GM18502 (cell line): Measurements from ENCODE around the gene WFDC1.

Experiments used
- ATAC-seq: cut with Tn5 transposase; IDR thresholded peaks from one replicate; pipeline ENCODE4 v1.9.1; 2021; ENCODE audit warnings: mild to moderate bottlenecking; ENCODE audit not compliant: unreplicated experiment, poor library complexity

WFDC1 gene, protein sequence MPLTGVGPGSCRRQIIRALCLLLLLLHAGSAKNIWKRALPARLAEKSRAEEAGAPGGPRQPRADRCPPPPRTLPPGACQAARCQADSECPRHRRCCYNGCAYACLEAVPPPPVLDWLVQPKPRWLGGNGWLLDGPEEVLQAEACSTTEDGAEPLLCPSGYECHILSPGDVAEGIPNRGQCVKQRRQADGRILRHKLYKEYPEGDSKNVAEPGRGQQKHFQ

GRCh38 chr16:84294531-84295142 lies at the start of gene WFDC1:
Gene WFDC1, plus strand, starts transcription at chr16:84294878. Its CDS starts 94 bp downstream, at chr16:84294972.
- ATAC-seq = no peak

- ATAC-seq = no peak
Observed at GRCh38 chr16:84245956-84246678, 48.6 kb upstream of the WFDC1 start.

- no peak for ATAC-seq
Observed at GRCh38 chr16:84246679-84247077, 48.0 kb upstream of the WFDC1 start.

DNA sequence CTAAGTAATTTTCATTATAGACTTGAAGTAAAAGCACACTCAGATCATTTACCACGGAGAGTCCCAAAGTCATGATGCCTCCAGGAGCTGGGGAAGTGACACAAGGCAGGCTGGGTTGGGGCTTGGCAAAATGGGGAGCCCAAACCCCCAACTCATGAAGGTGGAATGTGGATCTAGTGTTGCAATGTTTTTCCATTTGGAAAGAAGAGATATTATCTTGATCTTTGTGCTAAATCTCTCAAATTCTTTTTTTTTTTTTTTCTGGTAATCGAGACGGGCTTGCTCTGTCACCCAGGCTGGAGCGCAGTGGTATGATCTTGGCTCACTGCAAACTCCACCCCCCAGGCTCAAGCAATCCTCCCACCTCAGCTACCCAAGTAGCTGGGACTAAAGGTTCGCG lies 47.3 kb upstream of the WFDC1 start:
- no peak for ATAC-seq

- ATAC-seq = no peak
Observed at GRCh38 chr16:84247844-84248243, 46.8 kb upstream of the WFDC1 start.

DNA sequence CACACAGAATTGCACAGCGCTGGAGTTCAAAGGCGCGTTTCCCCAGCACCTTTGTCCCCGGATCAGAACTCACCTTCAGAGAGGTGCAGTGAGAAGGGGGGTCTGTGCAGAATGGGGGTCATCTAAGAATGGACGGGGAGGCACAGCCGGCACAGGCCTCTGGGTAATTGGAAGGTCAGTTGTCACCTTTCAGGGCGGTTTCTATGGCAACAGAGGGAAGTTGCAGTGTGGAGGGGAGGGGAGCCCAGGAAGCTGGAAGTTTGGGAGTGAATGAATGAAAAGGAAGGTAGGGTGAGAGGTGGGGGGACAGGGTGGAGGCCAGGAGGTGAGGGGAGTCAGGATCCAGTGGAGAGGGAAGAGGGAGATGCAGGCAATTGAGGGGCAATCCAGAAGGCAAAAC lies 42.5 kb upstream of the WFDC1 start:
- ATAC-seq = no peak

DNA sequence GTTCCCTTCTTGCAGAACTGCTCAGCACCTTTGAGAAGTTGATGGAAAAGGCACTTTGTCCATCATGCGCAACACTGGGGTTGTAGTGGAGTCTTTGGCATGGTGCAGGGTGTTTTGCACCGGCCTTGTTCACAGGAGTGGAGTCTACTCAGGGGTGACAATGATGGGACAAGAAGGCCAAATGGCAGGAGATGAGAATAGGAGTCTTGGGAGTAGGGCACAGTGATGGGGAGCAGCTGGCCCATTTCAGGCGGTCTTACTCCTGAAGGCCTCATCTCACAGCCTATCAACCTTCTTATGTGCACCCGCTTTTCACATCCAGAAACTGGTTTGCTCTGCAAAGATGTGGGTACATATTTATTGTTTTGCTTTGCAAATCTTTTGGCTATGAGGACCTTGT lies 41.5 kb upstream of the WFDC1 start:
- no peak for ATAC-seq

DNA sequence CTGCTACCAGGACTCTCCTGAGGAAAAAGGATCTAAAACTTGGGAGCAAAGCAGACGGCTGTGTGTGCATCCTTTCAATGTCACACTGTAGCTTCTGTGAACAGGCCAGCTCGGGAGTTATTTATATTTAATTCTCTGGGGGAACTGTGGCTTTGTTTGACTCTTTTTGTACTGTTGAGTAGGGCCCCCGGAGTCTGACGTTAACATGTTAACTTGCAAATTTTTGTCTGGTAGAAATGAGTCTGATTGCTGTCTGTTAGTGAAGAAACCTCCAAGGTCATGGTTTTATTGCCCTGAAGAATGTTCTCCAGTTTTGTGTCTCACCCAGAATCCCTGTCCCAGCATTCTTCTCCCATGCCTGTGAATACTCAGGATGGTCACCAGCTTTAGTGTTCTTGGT lies 40.6 kb upstream of the WFDC1 start:
- ATAC-seq = no peak

DNA sequence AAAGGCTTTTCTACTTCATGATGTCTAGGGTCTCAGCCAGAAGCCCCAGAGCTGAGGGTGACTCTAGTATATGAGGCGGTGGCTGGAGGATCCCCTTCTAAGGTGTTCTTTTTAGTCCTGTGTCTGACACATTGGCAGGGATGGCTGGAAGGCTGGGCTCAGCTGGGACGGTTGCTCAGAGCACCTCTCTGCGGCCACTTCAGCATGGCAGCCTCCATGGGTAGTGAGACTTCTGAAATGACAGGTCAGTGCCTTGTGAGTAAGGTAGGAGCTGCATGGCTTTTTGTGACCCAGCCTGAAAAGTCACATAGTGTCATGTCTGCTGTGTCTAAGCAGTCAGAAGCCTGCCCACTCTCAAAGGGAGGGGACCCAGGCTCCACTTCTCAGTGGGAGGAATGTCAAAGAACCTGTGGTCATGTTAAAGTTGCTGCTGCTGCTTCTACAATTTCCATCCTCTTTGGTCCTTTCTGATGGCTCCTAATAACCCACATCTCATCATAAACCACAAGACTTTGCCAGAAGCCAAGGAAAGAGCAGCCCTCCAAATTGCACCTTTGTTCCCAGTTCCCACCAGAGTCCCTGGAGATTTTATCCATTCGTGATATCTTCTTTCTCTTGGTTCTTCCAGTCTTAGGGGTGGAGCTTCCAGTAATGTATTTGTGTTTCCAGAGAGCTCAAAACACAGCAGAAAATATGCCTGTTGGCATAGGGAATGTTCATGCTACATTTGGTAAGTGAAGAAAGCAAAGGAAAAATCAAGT lies 39.4 kb upstream of the WFDC1 start:
- ATAC-seq = no peak

DNA sequence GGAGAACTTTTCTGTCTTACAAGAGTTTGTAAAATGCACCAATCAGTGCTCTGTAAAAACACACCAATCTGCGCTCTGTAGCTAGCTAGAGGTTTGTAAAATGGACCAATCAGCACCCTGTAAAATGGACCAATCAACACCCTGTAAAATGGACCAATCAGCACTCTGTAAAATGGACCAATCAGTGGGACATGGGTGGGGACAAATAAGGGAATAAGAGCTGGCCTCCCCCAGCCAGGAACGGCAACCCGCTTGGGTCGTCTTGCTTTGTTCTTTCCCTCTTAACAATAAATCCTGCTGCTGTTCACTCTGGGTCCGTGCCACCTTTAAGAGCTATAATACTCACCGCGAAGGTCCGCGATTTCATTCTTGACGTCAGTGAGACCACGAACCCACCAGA lies 36.4 kb upstream of the WFDC1 start:
- no peak for ATAC-seq

GRCh38 chr16:84259691-84260090 lies 35.0 kb upstream of the WFDC1 start:
- no peak for ATAC-seq

- ATAC-seq = no peak
Observed at GRCh38 chr16:84260766-84261554, 33.7 kb upstream of the WFDC1 start.

- ATAC-seq = no peak
Observed at GRCh38 chr16:84262031-84262430, 32.6 kb upstream of the WFDC1 start.

DNA sequence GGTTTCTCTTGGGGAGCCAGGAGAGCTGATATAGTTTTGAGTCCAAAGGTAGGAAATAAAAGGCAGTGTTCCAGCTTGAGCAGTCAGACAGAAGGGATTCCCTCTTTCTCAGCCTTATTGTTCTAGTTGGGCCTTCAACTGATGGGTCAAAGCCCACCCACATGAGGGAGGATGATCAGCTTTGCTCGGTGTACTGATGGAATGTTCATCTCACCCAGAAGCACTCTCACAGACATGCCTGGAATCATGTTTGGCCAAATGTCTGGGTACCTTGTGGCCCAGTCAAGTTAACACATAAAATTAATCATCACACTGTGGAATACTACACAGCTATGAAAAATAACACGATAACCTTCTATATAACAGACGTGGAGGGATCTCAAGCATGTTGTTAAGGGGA lies 31.7 kb upstream of the WFDC1 start:
- no peak for ATAC-seq

GRCh38 chr16:84266451-84266850 lies 28.2 kb upstream of the WFDC1 start:
- no peak for ATAC-seq

- no peak for ATAC-seq
Observed at GRCh38 chr16:84267380-84267779, 27.3 kb upstream of the WFDC1 start.

- ATAC-seq = no peak
Observed at GRCh38 chr16:84268291-84269040, 26.2 kb upstream of the WFDC1 start.

DNA sequence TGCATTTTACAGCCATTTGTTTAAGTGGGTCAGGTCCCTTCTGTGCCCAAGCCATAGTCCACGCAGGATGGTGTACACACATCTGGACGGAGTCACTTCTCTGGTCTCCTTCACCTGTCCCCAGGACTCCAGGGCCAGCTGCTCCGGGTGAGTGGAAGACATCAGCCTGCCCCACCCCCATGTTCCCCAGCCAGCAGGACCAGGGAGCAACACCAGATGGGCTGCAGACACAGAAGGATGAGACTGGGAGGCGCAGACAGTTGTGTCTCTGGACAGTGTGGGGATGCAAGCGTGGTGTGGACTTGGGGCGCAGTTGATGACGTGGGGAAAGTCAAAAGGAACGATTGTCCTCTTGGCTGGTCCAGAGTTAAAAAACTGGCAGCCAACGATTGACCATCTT lies 24.6 kb upstream of the WFDC1 start:
- no peak for ATAC-seq

- ATAC-seq = no peak
Observed at GRCh38 chr16:84270531-84270930, 24.1 kb upstream of the WFDC1 start.

- no peak for ATAC-seq
Observed at GRCh38 chr16:84271037-84271436, 23.6 kb upstream of the WFDC1 start.
